AG09319 (cell line): ENCODE results near the gene KPNA1.
A peak's percentile ranks its signal among the peaks of the same experiment; 100 is the strongest.

Source experiments
- DNase-seq: peaks from one replicate; pipeline ENCODE4 v3.0.0-alpha.2; 2010; ENCODE audit warnings: low read depth; ENCODE audit errors: extremely low read depth
- TF ChIP-seq, protein P1 (sequence below): IDR thresholded peaks from 2 replicates; pipeline ENCODE4 v1.5.1; 2011; ENCODE audit warnings: low read depth, mild to moderate bottlenecking, inconsistent platforms, low read length, moderate library complexity

The KPNA1 gene

DNA sequence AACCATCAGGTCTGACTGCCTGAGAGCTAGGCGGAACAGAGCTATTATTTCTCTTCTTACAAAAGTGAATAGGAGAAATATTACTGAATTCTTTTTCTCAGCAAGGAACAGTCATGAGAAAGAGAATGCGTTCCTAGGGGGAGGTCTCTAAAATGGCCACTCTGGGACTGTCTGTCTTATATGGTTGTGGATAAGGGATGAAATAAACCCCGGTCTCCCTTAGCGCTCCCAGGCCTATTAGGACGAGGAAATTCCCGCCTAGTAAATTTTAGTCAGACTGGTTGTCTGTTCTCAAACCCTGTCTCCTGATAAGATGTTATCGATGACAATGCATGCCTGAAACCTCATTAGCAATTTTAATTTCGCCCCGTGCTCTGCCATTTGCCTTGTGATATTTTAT, 78.8 kb downstream of the KPNA1 start:
- no peak for DNase-seq
- TF ChIP-seq, protein P1, sequence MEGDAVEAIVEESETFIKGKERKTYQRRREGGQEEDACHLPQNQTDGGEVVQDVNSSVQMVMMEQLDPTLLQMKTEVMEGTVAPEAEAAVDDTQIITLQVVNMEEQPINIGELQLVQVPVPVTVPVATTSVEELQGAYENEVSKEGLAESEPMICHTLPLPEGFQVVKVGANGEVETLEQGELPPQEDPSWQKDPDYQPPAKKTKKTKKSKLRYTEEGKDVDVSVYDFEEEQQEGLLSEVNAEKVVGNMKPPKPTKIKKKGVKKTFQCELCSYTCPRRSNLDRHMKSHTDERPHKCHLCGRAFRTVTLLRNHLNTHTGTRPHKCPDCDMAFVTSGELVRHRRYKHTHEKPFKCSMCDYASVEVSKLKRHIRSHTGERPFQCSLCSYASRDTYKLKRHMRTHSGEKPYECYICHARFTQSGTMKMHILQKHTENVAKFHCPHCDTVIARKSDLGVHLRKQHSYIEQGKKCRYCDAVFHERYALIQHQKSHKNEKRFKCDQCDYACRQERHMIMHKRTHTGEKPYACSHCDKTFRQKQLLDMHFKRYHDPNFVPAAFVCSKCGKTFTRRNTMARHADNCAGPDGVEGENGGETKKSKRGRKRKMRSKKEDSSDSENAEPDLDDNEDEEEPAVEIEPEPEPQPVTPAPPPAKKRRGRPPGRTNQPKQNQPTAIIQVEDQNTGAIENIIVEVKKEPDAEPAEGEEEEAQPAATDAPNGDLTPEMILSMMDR, result no peak

GRCh38 chr3:122430371-122430770, 84.4 kb downstream of the KPNA1 start:
- TF ChIP-seq, protein P1, result no peak

DNA sequence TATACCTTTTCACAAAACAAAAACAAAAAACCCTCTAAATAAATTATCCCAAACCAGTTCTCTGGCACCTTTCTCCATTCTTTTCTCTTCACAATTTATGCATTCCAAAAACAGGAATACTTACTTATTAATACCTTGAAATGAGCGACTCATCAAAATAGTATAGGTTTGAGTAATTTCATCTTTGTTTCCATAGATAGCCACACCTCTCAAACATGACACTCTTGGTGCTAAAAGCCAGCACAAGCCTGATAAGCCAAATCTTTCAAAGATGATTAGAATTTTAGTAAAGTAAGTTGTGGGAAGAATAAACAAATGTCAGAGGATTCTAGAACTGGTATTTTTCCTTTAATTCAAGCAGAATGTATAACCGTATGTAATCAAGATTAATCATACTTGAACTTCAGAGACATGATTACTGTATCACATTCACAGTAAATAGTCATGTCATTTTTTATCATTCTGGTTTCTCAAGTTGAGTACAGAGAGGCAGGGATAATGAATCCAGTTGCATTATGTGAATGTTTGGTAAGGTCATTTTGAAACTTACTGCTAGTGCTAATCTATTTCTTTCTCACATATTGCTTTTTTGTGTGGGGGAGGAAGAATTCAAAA, 86.8 kb downstream of the KPNA1 start:
- TF ChIP-seq, protein P1, result no peak

More at GRCh38 chr3:122430371-122430770, 84.4 kb downstream of the KPNA1 start:
- no peak for DNase-seq

DNA sequence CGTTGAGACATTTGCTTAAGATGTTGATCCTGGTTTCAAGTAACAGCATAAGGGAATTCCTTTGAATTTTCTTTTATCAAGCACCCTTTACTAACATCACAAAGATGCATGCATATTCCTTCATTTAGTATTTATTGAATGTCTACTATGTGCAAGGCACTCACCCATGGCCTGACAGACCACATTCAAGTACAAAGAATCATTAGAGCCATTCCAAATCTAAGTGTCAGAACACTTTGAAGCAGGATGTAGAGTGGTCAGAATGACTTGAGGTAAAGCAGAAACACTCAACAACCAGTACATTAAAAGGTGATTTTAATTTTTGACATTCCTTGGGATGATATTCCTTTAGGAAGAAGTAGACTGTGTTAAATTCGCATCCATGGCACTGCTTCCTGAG, 92.9 kb downstream of the KPNA1 start:
- DNase-seq, result no peak
- TF ChIP-seq, protein P1, result no peak

More for the DNA sequence above, 86.8 kb downstream of the KPNA1 start:
- DNase-seq, result no peak

DNA sequence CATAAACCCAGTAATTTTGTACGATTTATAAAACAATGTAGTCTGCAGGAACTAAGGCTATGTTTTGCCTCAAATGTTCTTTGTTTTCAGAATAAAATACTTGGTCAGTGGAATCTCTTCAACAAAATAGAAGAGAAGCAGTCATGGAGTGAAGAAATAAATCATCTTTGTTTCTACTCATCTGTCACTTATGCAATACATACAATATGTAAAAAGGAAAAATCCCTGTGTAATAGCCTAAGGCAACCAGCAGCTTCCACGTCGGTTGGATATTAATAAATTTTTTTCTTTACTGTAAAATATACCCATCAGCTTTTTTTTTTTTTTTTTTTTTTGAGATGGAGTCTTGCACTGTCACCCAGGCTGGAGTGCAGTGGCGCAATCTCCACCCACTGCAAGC, 93.6 kb downstream of the KPNA1 start:
- TF ChIP-seq, protein P1, result no peak
- no peak for DNase-seq

DNA sequence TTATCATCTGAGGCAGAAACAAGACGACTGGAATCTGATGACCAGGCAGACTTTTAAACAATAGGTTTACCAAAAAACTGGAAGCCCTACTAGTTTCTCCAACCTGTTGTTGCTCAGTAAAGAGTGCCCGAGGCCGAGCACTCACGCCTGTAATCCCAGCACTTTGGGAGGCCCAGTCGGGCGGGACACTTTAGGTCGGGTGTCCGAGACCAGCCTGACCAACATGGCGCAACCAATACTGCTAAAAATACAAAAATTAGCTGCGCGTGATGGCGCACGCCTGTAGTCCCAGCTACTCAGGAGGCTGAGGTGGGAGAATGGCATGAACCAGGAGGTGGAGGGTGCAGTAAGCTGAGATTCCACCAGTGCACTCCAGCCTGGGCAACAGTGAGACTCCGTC, 97.8 kb downstream of the KPNA1 start:
- no peak for DNase-seq
- TF ChIP-seq, protein P1, result no peak

DNA sequence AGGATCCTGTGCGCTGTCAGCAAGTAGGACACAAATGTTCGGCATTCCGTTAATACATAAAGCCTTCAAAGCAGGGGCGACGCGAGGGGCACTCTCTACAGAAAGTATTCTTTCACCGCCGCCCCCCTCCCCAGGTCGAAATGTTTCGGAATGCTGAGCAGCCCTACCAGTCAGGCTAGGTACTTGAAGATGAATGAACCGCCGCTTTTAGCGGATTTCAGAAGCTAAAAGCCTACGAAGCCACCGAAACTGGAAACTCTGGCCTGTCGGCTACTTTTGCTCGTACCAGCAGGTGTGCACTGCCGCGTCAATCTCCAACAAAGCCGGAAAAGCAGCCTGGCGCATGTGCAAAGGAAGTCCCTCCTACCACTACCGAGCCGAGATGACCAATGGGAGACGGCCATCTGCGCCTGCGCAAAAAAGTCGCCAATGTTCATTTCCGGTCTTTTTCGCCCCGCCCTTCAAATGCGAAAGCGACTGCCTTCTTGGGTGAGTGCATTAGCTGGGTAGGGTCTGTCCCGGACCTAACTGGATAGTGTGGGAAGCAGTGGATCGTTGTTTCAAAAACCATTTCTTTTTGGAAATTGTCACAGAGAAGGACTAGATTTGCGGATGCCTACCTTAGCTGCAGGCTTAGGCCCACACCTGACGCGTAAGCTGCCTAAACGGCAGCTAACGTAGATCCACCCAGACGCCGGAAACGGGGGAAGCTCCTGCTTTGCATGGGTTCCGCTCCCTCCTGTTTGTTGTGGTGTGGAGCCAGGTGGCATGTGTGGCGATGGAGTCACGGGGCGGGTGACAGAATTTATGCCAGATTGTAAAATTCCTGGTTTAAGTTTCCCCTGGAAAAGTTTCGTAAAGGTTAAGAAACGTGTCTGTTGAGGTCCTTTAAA, 98.7 kb downstream of the KPNA1 start, which contains the start of gene WDR5B:
WDR5B (minus strand) TSS at position 301 of the 893 bp plus-strand sequence. CDS start 534 bp downstream, outside the sequence.
- DNase-seq, result peak; percentile 93
- TF ChIP-seq, protein P1, result peak; percentile 2; the same call in 1 of the 2 replicates
